HEK293 (cell line): ENCODE results near the gene OMA1.
A peak's percentile ranks its signal among the peaks of the same experiment; 100 is the strongest.

ENCODE experiments used
- CTCF ChIA-PET: fragments of 350-600 bp; formaldehyde crosslinking; extraction: SDS; loops from one replicate; lab custom pipeline; 2021; ENCODE audit warnings: antibody characterized with exemption; lab: Yijun Ruan, JAX
- POLR2A ChIA-PET: fragments of 300-600 bp; formaldehyde crosslinking; extraction: SDS; loops from one replicate; lab custom pipeline; 2020; ENCODE audit warnings: antibody characterized with exemption, inconsistent platforms; lab: Yijun Ruan, JAX
- H3K27ac ChIP-seq: fragments of 200-500 bp; sonication (Bioruptor generic); 2 replicates; pipeline ENCODE4 v1.5.1; 2014; ENCODE audit warnings: low read depth, low read length, control low read depth, inconsistent platforms; ENCODE audit errors: extremely low read depth
- H3K36me3 ChIP-seq, 2 experiments: fragments of 200-500 bp in 1 of 2; sonication (Bioruptor generic) in 1 of 2; 1 replicate in 1 of 2; 2 replicates in 1 of 2; pipeline ENCODE4 v1.5.1; 2014 to 2017; ENCODE audit warnings: inconsistent platforms in 2 of 2, low read length in 2 of 2; ENCODE audit not compliant: control insufficient read depth in 2 of 2, insufficient read depth in 1 of 2
- H3K4me1 ChIP-seq: fragments of 200-500 bp; sonication (Bioruptor generic); 2 replicates; pipeline ENCODE4 v1.5.1; 2014; ENCODE audit warnings: mild to moderate bottlenecking, low read length, inconsistent platforms; ENCODE audit not compliant: control insufficient read depth, insufficient read depth
- H3K4me3 ChIP-seq: 2 replicates; pipeline ENCODE4 v1.5.1; 2011; ENCODE audit warnings: low read depth, mild to moderate bottlenecking, control low read depth, low read length, moderate library complexity
- H3K9me3 ChIP-seq: fragments of 200-500 bp; sonication (Bioruptor generic); 2 replicates; pipeline ENCODE4 v1.5.1; 2014; ENCODE audit warnings: low read depth, low read length, inconsistent platforms; ENCODE audit not compliant: control insufficient read depth, insufficient read depth
- GFI1B ChIP-seq: fragments of 450-650 bp; formaldehyde crosslinking; IDR thresholded peaks from 2 replicates; pipeline ENCODE4 v1.5.1; 2016; ENCODE audit warnings: missing biosample characterization, missing genetic modification characterization
- MYNN ChIP-seq: fragments of 450-650 bp; formaldehyde crosslinking; IDR thresholded peaks from 2 replicates; pipeline ENCODE4 v1.5.1; 2016; ENCODE audit warnings: missing biosample characterization, missing genetic modification characterization, borderline replicate concordance
- MZF1 ChIP-seq: fragments of 450-650 bp; formaldehyde crosslinking; IDR thresholded peaks from 2 replicates; pipeline ENCODE4 v1.5.1; 2017; ENCODE audit warnings: missing biosample characterization, missing genetic modification characterization, borderline replicate concordance
- YY1 ChIP-seq: fragments of 450-650 bp; formaldehyde crosslinking; IDR thresholded peaks from 2 replicates; pipeline ENCODE4 v1.5.1; 2018; ENCODE audit warnings: missing biosample characterization, missing genetic modification characterization
- ZBTB1 ChIP-seq: fragments of 450-650 bp; formaldehyde crosslinking; IDR thresholded peaks from 2 replicates; pipeline ENCODE4 v1.5.1; 2016; ENCODE audit warnings: missing biosample characterization, missing genetic modification characterization
- ZFHX2 ChIP-seq: fragments of 450-650 bp; formaldehyde crosslinking; conservative IDR thresholded peaks from 2 replicates; pipeline ENCODE4 v1.5.1; 2016; ENCODE audit warnings: missing biosample characterization, missing genetic modification characterization
- ZNF16 ChIP-seq: fragments of 450-650 bp; formaldehyde crosslinking; IDR thresholded peaks from 2 replicates; pipeline ENCODE4 v1.5.1; 2016; ENCODE audit warnings: low read depth, missing biosample characterization, missing genetic modification characterization
- ZNF169 ChIP-seq: fragments of 450-650 bp; formaldehyde crosslinking; IDR thresholded peaks from 2 replicates; pipeline ENCODE4 v1.5.1; 2016; ENCODE audit warnings: missing biosample characterization, missing genetic modification characterization
- ZNF335 ChIP-seq: fragments of 450-650 bp; formaldehyde crosslinking; conservative IDR thresholded peaks from 2 replicates; pipeline ENCODE4 v1.5.1; 2016; ENCODE audit warnings: missing biosample characterization, missing genetic modification characterization
- ZNF514 ChIP-seq: fragments of 450-650 bp; formaldehyde crosslinking; IDR thresholded peaks from 2 replicates; pipeline ENCODE4 v1.5.1; 2016; ENCODE audit warnings: missing biosample characterization, missing genetic modification characterization
- ZNF521 ChIP-seq: fragments of 450-650 bp; formaldehyde crosslinking; IDR thresholded peaks from 2 replicates; pipeline ENCODE4 v1.5.1; 2017; ENCODE audit warnings: missing biosample characterization, mild to moderate bottlenecking, missing genetic modification characterization
- ZNF571 ChIP-seq: fragments of 450-650 bp; formaldehyde crosslinking; IDR thresholded peaks from 2 replicates; pipeline ENCODE4 v1.5.0; 2017; ENCODE audit warnings: missing biosample characterization, missing genetic modification characterization
- ZNF626 ChIP-seq: fragments of 450-650 bp; sonication (Bioruptor Pico); formaldehyde crosslinking; IDR thresholded peaks from 2 replicates; pipeline ENCODE4 v1.5.1; 2018; ENCODE audit warnings: missing biosample characterization, missing genetic modification characterization, inconsistent platforms
- ZNF629 ChIP-seq: fragments of 450-650 bp; formaldehyde crosslinking; IDR thresholded peaks from 2 replicates; pipeline ENCODE4 v1.5.1; 2017; ENCODE audit warnings: missing biosample characterization, missing genetic modification characterization
- ZNF768 ChIP-seq: fragments of 450-650 bp; formaldehyde crosslinking; IDR thresholded peaks from 2 replicates; pipeline ENCODE4 v1.5.1; 2018; ENCODE audit warnings: missing biosample characterization, mild to moderate bottlenecking, missing genetic modification characterization
- ZNF830 ChIP-seq: fragments of 450-650 bp; IDR thresholded peaks from 2 replicates; pipeline ENCODE4 v1.5.0; 2018; ENCODE audit warnings: missing biosample characterization, missing genetic modification characterization, low read depth, mild to moderate bottlenecking, moderate library complexity
- ZXDB ChIP-seq: fragments of 450-650 bp; formaldehyde crosslinking; IDR thresholded peaks from 2 replicates; pipeline ENCODE4 v1.5.1; 2016; ENCODE audit warnings: missing biosample characterization, missing genetic modification characterization
- TF ChIP-seq, protein P1 (sequence below): fragments of 450-650 bp; formaldehyde crosslinking; IDR thresholded peaks from 2 replicates; pipeline ENCODE4 v1.5.1; 2016; ENCODE audit warnings: missing biosample characterization, missing genetic modification characterization
- TF ChIP-seq, protein P2 (sequence below): fragments of 450-650 bp; IDR thresholded peaks from 2 replicates; pipeline ENCODE4 v1.5.1; 2018; ENCODE audit warnings: missing biosample characterization, mild to moderate bottlenecking, missing genetic modification characterization
- TF ChIP-seq, protein P3 (sequence below): fragments of 450-650 bp; formaldehyde crosslinking; IDR thresholded peaks from 2 replicates; pipeline ENCODE4 v1.5.1; 2016; ENCODE audit warnings: missing biosample characterization, missing genetic modification characterization
- TF ChIP-seq, protein P4 (sequence below): fragments of 450-650 bp; formaldehyde crosslinking; IDR thresholded peaks from 2 replicates; pipeline ENCODE4 v1.5.1; 2016; ENCODE audit warnings: missing biosample characterization, missing genetic modification characterization
- TF ChIP-seq, protein P5 (sequence below): fragments of 450-650 bp; formaldehyde crosslinking; IDR thresholded peaks from 2 replicates; pipeline ENCODE4 v1.5.1; 2016; ENCODE audit warnings: missing biosample characterization, missing genetic modification characterization, low read depth
- TF ChIP-seq, protein P6 (sequence below): fragments of 450-650 bp; formaldehyde crosslinking; IDR thresholded peaks from 2 replicates; pipeline ENCODE4 v1.5.1; 2016; ENCODE audit warnings: missing biosample characterization, missing genetic modification characterization

OMA1 gene

DNA sequence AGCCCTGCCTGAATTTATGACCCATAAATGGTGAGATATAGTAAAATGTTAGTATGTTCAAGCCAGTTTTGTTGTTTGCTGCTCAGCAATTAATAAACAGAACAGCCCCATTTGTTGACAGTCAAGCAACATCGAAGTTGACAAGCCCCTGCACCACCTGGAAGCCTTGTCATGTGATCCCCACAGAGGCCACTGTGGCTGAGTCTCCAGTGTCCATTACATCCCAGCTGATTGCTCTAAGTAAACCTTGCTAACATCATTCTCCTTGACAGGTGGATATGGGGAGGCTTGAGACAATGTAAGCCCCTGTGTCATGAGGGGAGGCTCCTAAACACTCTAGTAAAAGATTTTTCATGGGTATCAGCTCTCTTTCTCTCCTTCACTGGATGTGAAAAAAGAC is 48.0 kb upstream of the OMA1 start (continued):
- no peak for TF ChIP-seq ZNF830
- TF ChIP-seq, protein P1, sequence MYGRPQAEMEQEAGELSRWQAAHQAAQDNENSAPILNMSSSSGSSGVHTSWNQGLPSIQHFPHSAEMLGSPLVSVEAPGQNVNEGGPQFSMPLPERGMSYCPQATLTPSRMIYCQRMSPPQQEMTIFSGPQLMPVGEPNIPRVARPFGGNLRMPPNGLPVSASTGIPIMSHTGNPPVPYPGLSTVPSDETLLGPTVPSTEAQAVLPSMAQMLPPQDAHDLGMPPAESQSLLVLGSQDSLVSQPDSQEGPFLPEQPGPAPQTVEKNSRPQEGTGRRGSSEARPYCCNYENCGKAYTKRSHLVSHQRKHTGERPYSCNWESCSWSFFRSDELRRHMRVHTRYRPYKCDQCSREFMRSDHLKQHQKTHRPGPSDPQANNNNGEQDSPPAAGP (tag by site-specific recombination): no peak
- TF ChIP-seq, protein P2, sequence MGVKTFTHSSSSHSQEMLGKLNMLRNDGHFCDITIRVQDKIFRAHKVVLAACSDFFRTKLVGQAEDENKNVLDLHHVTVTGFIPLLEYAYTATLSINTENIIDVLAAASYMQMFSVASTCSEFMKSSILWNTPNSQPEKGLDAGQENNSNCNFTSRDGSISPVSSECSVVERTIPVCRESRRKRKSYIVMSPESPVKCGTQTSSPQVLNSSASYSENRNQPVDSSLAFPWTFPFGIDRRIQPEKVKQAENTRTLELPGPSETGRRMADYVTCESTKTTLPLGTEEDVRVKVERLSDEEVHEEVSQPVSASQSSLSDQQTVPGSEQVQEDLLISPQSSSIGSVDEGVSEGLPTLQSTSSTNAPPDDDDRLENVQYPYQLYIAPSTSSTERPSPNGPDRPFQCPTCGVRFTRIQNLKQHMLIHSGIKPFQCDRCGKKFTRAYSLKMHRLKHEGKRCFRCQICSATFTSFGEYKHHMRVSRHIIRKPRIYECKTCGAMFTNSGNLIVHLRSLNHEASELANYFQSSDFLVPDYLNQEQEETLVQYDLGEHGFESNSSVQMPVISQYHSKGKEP (tag by site-specific recombination): no peak
- TF ChIP-seq, all 188 proteins: peak for 0

DNA sequence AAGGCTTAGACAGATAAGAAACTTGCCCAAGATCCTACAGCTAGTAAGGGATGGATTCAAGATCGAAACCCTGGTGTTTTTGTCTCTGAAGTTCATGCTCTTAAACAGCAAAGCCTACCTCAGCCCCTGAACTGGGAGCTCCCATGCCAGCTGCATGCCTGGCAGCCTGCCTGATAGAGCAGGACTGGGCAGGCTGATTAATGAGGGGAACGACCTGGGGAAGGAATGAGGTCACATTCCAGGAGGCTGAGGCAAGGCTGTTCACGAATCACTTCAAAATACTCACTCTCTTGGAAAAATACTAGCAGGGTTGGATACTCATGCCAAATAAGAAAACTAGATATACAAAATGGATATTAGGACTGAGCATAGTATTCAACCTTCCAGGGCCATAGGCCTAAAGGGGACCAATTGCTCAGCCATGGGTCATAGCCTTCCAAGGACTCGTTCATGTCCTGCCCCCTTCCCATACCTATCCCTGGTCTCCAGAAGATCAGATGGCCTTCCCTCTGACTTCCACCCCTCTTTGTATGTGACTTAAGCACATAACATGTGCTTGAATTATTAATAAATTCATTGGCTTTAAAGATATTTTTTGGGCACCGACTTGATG is 46.1 kb upstream of the OMA1 start:
- POLR2A ChIA-PET: no interaction called here
- Histone ChIP-seq H3K9me3 (no peaks in the 10 kb centered on the region), H3K4me1 (no peaks in the 10 kb centered on the region), H3K36me3 (no peaks in the 10 kb centered on the region), H3K27ac (no peak overlapping the region), H3K4me3 (no peak overlapping the region)
- CTCF ChIA-PET: interaction anchor here (0.7 kb wide), 1 partner anchor 517 kb away, joined by 3 read pairs; no protein-coding TSS in a partner anchor
- TF ChIP-seq MZF1 (tag by site-specific recombination): no peak
- TF ChIP-seq, protein P3, sequence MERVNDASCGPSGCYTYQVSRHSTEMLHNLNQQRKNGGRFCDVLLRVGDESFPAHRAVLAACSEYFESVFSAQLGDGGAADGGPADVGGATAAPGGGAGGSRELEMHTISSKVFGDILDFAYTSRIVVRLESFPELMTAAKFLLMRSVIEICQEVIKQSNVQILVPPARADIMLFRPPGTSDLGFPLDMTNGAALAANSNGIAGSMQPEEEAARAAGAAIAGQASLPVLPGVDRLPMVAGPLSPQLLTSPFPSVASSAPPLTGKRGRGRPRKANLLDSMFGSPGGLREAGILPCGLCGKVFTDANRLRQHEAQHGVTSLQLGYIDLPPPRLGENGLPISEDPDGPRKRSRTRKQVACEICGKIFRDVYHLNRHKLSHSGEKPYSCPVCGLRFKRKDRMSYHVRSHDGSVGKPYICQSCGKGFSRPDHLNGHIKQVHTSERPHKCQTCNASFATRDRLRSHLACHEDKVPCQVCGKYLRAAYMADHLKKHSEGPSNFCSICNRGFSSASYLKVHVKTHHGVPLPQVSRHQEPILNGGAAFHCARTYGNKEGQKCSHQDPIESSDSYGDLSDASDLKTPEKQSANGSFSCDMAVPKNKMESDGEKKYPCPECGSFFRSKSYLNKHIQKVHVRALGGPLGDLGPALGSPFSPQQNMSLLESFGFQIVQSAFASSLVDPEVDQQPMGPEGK (tag by site-specific recombination): no peak
- TF ChIP-seq ZNF626: no peak
- TF ChIP-seq, protein P4, sequence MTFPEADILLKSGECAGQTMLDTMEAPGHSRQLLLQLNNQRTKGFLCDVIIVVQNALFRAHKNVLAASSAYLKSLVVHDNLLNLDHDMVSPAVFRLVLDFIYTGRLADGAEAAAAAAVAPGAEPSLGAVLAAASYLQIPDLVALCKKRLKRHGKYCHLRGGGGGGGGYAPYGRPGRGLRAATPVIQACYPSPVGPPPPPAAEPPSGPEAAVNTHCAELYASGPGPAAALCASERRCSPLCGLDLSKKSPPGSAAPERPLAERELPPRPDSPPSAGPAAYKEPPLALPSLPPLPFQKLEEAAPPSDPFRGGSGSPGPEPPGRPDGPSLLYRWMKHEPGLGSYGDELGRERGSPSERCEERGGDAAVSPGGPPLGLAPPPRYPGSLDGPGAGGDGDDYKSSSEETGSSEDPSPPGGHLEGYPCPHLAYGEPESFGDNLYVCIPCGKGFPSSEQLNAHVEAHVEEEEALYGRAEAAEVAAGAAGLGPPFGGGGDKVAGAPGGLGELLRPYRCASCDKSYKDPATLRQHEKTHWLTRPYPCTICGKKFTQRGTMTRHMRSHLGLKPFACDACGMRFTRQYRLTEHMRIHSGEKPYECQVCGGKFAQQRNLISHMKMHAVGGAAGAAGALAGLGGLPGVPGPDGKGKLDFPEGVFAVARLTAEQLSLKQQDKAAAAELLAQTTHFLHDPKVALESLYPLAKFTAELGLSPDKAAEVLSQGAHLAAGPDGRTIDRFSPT (tag by site-specific recombination): peak; percentile 56
- no peak for TF ChIP-seq MYNN
- TF ChIP-seq ZBTB1 (tag by site-specific recombination): no peak
- no peak for TF ChIP-seq ZNF629 (tag by site-specific recombination)
- TF ChIP-seq, protein P5, sequence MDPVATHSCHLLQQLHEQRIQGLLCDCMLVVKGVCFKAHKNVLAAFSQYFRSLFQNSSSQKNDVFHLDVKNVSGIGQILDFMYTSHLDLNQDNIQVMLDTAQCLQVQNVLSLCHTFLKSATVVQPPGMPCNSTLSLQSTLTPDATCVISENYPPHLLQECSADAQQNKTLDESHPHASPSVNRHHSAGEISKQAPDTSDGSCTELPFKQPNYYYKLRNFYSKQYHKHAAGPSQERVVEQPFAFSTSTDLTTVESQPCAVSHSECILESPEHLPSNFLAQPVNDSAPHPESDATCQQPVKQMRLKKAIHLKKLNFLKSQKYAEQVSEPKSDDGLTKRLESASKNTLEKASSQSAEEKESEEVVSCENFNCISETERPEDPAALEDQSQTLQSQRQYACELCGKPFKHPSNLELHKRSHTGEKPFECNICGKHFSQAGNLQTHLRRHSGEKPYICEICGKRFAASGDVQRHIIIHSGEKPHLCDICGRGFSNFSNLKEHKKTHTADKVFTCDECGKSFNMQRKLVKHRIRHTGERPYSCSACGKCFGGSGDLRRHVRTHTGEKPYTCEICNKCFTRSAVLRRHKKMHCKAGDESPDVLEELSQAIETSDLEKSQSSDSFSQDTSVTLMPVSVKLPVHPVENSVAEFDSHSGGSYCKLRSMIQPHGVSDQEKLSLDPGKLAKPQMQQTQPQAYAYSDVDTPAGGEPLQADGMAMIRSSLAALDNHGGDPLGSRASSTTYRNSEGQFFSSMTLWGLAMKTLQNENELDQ (tag by site-specific recombination): no peak
- no peak for TF ChIP-seq ZNF521 (tag by site-specific recombination)
- TF ChIP-seq ZXDB (tag by site-specific recombination): no peak
- TF ChIP-seq ZNF571 (tag by site-specific recombination): no peak
- no peak for TF ChIP-seq ZNF16 (tag by site-specific recombination)
- TF ChIP-seq ZFHX2 (tag by site-specific recombination): no peak
- TF ChIP-seq ZNF169 (tag by site-specific recombination): no peak
- no peak for TF ChIP-seq GFI1B (tag by site-specific recombination)
- no peak for TF ChIP-seq ZNF514 (tag by site-specific recombination)
- TF ChIP-seq ZNF768 (tag by site-specific recombination): no peak
- TF ChIP-seq YY1 (tag by site-specific recombination): no peak
- no peak for TF ChIP-seq ZNF335 (tag by site-specific recombination)
- TF ChIP-seq, protein P6, sequence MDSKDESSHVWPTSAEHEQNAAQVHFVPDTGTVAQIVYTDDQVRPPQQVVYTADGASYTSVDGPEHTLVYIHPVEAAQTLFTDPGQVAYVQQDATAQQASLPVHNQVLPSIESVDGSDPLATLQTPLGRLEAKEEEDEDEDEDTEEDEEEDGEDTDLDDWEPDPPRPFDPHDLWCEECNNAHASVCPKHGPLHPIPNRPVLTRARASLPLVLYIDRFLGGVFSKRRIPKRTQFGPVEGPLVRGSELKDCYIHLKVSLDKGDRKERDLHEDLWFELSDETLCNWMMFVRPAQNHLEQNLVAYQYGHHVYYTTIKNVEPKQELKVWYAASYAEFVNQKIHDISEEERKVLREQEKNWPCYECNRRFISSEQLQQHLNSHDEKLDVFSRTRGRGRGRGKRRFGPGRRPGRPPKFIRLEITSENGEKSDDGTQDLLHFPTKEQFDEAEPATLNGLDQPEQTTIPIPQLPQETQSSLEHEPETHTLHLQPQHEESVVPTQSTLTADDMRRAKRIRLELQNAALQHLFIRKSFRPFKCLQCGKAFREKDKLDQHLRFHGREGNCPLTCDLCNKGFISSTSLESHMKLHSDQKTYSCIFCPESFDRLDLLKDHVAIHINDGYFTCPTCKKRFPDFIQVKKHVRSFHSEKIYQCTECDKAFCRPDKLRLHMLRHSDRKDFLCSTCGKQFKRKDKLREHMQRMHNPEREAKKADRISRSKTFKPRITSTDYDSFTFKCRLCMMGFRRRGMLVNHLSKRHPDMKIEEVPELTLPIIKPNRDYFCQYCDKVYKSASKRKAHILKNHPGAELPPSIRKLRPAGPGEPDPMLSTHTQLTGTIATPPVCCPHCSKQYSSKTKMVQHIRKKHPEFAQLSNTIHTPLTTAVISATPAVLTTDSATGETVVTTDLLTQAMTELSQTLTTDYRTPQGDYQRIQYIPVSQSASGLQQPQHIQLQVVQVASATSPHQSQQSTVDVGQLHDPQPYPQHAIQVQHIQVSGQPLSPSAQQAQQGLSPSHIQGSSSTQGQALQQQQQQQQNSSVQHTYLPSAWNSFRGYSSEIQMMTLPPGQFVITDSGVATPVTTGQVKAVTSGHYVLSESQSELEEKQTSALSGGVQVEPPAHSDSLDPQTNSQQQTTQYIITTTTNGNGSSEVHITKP (tag by site-specific recombination): 0 out of 2 replicates have a peak, but pooled peaks have one; percentile 37
